AG04450 (cell line): ENCODE data around the gene GCSH. TPM values are rescaled to one million over a fixed set of nuclear protein-coding genes. Genes with fewer than 3 reads are reported as not detected.

Source experiments
- CTCF ChIA-PET: fragments of 300-600, 350-600 bp; formaldehyde crosslinking; extraction: SDS; loops from one replicate; lab custom pipeline; 2022; ENCODE audit warnings: antibody characterized with exemption, inconsistent platforms; lab: Charles Lee
- POLR2A ChIA-PET: fragments of 350-600 bp; formaldehyde crosslinking; extraction: SDS; loops from one replicate; lab custom pipeline; 2021; ENCODE audit warnings: antibody characterized with exemption, inconsistent platforms; lab: Yijun Ruan, JAX
- DNase-seq: peaks from one replicate; pipeline ENCODE4 v3.0.0-alpha.2; 2011; ENCODE audit warnings: low read depth, low spot score
- H3K27ac ChIP-seq: one replicate; pipeline ENCODE4 v1.5.1; 2012; ENCODE audit warnings: low read depth, low read length, control low read depth
- H3K27me3 ChIP-seq: one replicate; pipeline ENCODE4 v1.6.0; 2012; ENCODE audit warnings: low read length; ENCODE audit not compliant: control insufficient read depth, insufficient read depth
- H3K4me3 ChIP-seq: 2 replicates; pipeline ENCODE4 v1.5.1; 2011; ENCODE audit warnings: mild to moderate bottlenecking, low read depth, low read length, control low read depth
- H3K9me3 ChIP-seq: 2 replicates; pipeline ENCODE4 v1.5.1; 2012; ENCODE audit warnings: low read length; ENCODE audit not compliant: control insufficient read depth, insufficient read depth
- polyA plus RNA-seq: library from polyadenylated mRNA; depleted of rRNA; stranded (reverse); fragments of >200 nt; gene quantifications from 2 replicates; pipeline ENCODE4 v1.2.3, GENCODE V29; 2011; rRNA removed
- small RNA-seq: library from RNA; depleted of rRNA; stranded (forward); fragments of <200 nt; gene quantifications from one replicate; pipeline ENCODE3, GENCODE V24; 2012; ENCODE audit warnings: low read depth; ENCODE audit not compliant: insufficient read length
- TF ChIP-seq, protein P1 (sequence below): IDR thresholded peaks from 2 replicates; pipeline ENCODE4 v1.5.1; 2011; ENCODE audit warnings: low read depth, low read length, control low read depth, inconsistent platforms

Gene GCSH
- polyA plus RNA-seq, 1 experiment = 26.7 TPM

DNA sequence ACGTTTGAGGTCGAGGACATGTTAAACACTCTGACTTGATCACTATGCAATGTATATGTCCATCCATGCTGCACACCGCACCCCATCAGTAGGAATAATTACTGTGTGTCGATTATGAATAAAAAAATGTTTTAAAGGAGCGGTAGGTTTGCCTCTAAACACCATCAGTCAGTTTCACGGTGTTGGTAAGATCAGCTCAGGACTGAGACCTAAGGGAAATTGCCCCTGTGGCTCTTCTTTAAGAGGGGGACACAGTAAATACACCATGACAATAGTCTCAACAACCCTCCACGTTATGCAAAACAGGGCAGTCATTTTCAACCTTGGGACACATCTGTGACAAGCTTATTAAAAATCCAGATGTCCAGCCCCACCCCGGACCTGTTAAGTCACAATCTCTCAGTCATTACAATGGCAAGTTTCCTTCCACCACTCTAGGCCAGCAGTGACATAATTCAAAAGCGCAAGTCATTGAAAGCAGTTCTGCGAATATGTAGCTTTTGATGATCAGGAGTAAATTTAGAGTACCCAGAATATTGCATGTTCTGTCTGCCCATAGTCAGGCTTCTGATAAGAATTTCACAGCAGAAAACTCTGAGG lies 59.3 kb downstream of the GCSH start:
- ChIA-PET POLR2A (no interaction called here), CTCF (interaction anchor here (0.6 to 6.0 kb wide), 15 partner anchors 8 to 701 kb away, joined by 3 to 47 read pairs (median 6); no protein-coding TSS in a partner anchor)
- no peak overlapping the region for H3K27ac ChIP-seq
- no peak for DNase-seq
- H3K27me3 ChIP-seq = no peaks in the 10 kb centered on the region
- peak overlapping the region; percentile 74 for H3K4me3 ChIP-seq
- TF ChIP-seq, protein P1, sequence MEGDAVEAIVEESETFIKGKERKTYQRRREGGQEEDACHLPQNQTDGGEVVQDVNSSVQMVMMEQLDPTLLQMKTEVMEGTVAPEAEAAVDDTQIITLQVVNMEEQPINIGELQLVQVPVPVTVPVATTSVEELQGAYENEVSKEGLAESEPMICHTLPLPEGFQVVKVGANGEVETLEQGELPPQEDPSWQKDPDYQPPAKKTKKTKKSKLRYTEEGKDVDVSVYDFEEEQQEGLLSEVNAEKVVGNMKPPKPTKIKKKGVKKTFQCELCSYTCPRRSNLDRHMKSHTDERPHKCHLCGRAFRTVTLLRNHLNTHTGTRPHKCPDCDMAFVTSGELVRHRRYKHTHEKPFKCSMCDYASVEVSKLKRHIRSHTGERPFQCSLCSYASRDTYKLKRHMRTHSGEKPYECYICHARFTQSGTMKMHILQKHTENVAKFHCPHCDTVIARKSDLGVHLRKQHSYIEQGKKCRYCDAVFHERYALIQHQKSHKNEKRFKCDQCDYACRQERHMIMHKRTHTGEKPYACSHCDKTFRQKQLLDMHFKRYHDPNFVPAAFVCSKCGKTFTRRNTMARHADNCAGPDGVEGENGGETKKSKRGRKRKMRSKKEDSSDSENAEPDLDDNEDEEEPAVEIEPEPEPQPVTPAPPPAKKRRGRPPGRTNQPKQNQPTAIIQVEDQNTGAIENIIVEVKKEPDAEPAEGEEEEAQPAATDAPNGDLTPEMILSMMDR = no peak
- no peaks in the 10 kb centered on the region for H3K9me3 ChIP-seq

DNA sequence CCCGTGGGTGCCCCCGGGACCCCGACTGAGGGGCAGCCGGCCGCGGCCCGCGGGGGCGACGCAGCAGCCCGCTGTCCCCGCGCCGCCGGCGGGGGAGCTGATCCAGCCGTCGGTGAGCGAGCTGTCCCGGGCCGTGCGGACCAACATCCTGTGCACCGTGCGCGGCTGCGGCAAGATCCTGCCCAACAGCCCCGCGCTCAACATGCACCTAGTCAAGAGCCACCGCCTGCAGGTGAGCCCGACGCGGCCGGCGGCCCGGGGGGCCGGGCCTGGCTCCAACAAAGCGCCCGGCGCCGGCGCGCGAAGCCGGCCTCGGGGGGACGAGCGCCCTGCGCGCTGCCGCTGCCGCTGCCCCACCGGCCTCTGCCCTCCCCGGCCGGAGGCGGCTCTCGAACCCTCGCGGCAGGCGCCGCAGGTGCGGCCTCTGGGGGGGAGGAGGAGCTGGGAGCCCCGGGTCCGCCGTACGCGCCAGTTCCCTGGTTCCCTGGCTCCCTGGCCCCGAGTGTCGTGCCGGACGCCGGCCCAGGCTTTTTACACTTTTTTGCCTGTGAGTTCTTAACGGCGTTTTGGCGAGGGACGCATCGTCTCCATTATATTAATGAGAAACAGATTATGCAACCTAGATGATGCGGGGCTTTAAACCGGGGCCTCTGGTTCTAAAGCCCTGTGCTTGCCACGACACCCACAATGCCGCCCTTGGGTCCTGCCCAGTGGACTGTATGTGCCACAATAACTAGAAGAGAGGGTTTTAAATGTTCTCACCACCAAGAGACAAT lies 60.0 kb downstream of the GCSH start:
- CTCF ChIA-PET = interaction anchor here (0.6 to 6.0 kb wide), 51 partner anchors 9 to 1858 kb away, joined by 3 to 47 read pairs (median 4); partner anchors contain the start of gene C16orf46
- DNase-seq = no peak
- H3K9me3 ChIP-seq = no peaks in the 10 kb centered on the region
- TF ChIP-seq, protein P1 = no peak
- no peaks in the 10 kb centered on the region for H3K27me3 ChIP-seq
- peak overlapping the region; percentile 74 for H3K4me3 ChIP-seq
- H3K27ac ChIP-seq = peak overlapping the region; percentile 47
- POLR2A ChIA-PET = interaction anchor here (0.6 kb wide), 1 partner anchor 106 kb away, joined by 3 read pairs; no protein-coding TSS in a partner anchor

DNA sequence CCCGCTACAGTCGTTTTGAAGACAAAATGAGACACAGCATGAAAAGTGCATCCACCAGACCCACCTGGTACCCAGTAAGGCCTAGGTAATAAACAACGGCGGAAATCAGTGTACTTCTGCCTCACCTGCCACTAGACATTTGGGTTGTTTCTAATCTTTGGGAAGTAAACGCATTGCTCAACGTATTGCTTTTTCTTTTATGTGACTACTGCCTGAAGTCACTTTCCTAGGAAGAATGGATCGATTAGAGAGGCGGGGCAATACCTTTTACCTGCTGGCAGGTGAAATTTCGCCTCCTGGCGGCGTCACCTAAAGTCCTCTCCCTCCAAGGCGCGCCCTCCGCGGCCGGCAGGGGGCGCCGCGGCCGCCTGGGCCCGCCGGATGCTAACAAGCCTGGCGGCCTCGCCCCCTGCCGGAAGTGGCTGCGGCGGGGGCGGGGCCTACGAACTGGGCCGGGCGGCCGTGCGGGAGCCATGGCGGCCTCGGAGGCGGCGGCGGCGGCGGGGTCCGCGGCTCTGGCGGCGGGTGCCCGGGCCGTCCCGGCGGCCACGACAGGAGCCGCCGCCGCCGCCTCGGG lies 60.7 kb downstream of the GCSH start, which contains the start of gene ATMIN:
Gene ATMIN, plus strand, starts transcription at position 445 of the 577 bp plus-strand sequence. Its CDS starts 29 bp downstream, at position 474.
- H3K4me3 ChIP-seq = peak within 1 kb of the TSS; percentile 74

More for the DNA sequence above, 60.7 kb downstream of the GCSH start, which contains the start of gene ATMIN:
- ChIA-PET CTCF (interaction anchor here (0.6 to 6.0 kb wide), 52 partner anchors 9 to 1858 kb away, joined by 3 to 47 read pairs (median 4); partner anchors contain the start of gene C16orf46), POLR2A (no interaction called here)
- Histone ChIP-seq H3K27ac (peak within 1 kb of the TSS; percentile 47), H3K9me3 (no peaks in the 10 kb centered on the region), H3K27me3 (no peaks in the 10 kb centered on the region)
- TF ChIP-seq, protein P1 = peak; percentile 95
- peak; percentile 36 for DNase-seq

Small RNAs within 50 kb of the gene (small RNA-seq; reads per million reads assigned to genes)
- not detected for gene AC092718.3
- gene RNU6-1191P = not detected

Other genes starting within 250 kb of the GCSH start
- 74.7 and 85.2 TPM in 2 replicates for gene CMC2, start 89.5 kb downstream of the GCSH start, polyA plus RNA-seq
- 16.2 and 23.1 TPM in 2 replicates for gene CENPN, start 89.2 kb downstream of the GCSH start, polyA plus RNA-seq
- gene ATMIN, start 60.6 kb downstream of the GCSH start, polyA plus RNA-seq = 38.1 and 48.1 TPM in 2 replicates
- 0.31 and 0.33 TPM in 2 replicates for gene C16orf46, start 19.2 kb downstream of the GCSH start, polyA plus RNA-seq
- gene BCO1, start 142.3 kb upstream of the GCSH start, polyA plus RNA-seq = not detected in 2 replicates
- gene GAN, start 218.6 kb upstream of the GCSH start, polyA plus RNA-seq = 3.3 and 4.3 TPM in 2 replicates